ENCODE measurements around the gene ITGA2.

DNA sequence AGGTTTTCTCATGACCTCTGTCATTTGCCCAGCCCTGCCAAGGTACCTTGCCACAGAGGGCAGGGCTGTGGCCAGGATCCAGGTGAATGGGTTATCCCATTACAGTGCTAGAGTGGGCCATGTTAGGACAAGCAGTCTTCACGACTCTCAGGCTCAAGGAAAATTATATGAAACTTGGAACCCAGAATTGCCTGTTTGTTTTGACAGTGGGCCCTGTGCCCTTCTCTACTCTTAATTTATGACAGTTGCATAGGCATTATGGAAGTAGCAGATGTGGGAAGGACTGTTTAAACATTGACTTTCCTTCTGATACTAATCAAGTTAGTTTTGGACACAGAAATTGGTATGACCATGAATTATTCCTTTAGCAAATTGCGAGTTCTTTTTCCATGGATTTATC is 41.7 kb downstream of the ITGA2 start:
- TF ChIP-seq, protein P1, sequence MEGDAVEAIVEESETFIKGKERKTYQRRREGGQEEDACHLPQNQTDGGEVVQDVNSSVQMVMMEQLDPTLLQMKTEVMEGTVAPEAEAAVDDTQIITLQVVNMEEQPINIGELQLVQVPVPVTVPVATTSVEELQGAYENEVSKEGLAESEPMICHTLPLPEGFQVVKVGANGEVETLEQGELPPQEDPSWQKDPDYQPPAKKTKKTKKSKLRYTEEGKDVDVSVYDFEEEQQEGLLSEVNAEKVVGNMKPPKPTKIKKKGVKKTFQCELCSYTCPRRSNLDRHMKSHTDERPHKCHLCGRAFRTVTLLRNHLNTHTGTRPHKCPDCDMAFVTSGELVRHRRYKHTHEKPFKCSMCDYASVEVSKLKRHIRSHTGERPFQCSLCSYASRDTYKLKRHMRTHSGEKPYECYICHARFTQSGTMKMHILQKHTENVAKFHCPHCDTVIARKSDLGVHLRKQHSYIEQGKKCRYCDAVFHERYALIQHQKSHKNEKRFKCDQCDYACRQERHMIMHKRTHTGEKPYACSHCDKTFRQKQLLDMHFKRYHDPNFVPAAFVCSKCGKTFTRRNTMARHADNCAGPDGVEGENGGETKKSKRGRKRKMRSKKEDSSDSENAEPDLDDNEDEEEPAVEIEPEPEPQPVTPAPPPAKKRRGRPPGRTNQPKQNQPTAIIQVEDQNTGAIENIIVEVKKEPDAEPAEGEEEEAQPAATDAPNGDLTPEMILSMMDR (conservative IDR thresholded peaks at IDR 0.05; ENCODE audit: low read depth, low read length) = no peak
- no peak for TF ChIP-seq EZH2 (IDR thresholded peaks at IDR 0.05; ENCODE audit: borderline replicate concordance, low read depth, low read length, poor library complexity, severe bottlenecking)
